ENCODE results near the gene SAMD1. TPM values are rescaled to one million over a fixed set of nuclear protein-coding genes. Genes with fewer than 3 reads are reported as not detected.
"Not testable (repeated sequence)": the region's sequence is repeated elsewhere in the genome, so short reads cannot be mapped to it uniquely, and the experiment has no call there.

Gene SAMD1
- total RNA-seq, 1 donor from 2014 or later = 19.1 TPM

DNA sequence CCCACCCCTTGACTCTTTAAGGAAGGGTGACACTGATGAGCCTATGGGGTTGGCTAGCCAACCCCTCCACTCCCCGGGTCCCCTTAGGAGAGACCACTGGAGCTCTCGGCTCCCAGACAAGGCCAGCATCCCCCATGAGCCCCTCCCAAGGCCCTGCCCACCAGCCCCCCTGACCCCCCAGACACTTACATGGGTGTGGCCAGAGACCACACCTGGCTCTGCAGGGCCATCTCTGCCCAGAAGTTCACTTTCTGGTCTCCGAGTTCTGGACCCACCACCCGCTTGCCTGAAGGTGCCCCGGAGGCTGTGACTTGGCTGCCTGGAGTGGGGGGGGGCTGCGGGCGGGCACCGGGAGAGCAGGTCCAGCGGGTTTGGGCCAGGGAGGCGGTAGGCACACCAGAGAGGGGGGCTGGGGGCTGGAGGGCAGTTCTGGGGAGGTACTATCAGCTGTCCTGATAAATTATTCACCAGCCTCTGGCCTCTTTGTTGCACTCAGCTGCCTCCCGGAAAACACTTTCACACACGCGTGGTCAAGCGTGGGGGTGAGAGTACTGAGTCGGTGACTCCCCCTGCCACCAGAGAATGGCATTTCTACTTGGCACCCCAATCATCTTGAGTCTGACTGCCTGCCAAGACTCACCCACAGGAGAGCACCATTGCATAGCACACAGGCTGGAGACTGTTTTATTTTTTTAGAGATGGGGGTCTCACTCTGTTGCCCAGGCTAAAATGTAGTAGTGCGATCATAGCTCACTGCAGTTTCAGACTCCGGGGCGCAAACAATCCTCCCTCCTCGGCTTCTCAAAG, 28.6 kb downstream of the SAMD1 start, which contains the start of gene PALM3:
Gene PALM3 (minus strand): TSS at position 326 of the 807 bp plus-strand sequence. CDS start 96 bp downstream, at position 230.
- ATAC-seq (peak; percentile 86), DNase-seq (ENCODE audit: low spot score) (peak; percentile 90)

- peak; percentile 86 for DNase-seq (ENCODE audit: low spot score)
- ATAC-seq = peak; percentile 77
These were observed 29.3 kb downstream of the SAMD1 start for GRCh38 chr19:14061081-14061749.

DNA sequence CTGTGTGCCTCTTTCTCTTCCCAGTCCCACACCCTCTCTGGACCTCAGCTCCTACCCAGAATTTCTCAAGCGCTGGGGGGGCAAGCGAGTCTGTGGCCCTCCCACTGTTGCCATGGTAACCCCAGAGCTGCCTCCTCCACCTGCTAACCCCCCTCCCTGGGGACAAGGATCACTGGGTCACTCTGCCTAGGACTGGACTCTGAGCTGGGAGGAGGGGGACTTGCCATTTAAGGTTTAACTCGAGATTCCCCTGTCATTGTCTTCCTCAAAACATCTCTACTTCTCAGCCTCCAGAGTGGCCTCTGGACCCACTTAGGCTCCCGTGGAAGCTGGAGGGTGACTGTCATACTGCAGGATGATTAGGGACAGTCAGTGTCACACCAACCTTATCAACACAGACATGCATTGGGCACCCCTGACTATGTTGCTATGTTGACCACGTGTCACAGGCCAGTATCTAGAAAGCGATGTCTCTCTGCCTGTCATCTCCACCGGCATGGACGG, 30.8 kb downstream of the SAMD1 start:
- peak; percentile 66 for ATAC-seq
- DNase-seq (ENCODE audit: low spot score) = peak; percentile 90

GRCh38 chr19:14059093-14059480, 31.5 kb downstream of the SAMD1 start:
- ATAC-seq (no peak), DNase-seq (ENCODE audit: low spot score) (no peak)

DNA sequence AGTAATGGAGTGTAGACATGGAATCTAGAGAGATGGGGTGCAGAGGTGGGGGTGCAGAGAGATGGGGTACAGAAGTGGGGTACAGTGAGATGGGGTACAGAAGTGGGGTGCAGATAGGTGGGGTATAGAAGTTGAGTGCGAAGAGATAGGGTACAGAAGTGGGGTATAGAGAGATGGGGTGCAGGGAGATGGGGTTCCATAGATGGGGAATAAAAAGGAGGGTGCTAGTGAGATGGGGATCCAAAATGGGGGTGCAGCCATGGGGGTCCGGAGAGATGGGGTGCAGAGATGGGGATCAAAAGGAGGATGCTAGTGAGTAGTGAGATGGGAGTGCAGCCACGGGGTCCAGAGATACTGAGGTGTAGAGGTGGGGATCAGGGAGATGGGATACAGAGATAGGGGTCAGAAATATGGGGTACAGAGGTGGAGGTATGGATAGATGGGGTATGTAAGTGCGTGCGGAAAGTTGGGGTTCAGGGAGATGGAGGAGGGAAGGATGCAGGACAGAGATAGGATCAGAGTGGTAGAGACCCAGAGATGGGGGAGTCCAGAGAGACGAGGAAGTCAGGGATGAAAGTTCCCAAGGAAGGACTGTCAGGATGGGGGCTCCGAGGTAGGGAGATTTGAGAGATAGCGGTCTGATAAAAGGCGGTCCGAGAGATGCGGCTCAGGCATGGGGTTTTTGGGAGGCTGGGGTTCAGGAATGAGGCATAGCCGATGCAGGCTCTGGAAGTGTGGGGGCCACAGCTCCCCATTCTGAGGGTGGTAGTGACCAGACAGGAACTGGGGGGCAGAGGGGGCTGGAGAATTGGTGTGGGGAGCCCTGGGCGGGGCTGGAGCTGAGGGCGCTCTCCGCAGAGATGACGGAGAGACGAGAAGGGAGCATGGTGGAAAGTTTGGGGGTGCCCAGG, 32.1 kb downstream of the SAMD1 start:
- ATAC-seq (no peak), DNase-seq (ENCODE audit: low spot score) (no peak)

GRCh38 chr19:14056741-14057356, 33.7 kb downstream of the SAMD1 start:
- DNase-seq (ENCODE audit: low spot score) (no peak), ATAC-seq (no peak)

- DNase-seq (ENCODE audit: low spot score) (no peak), ATAC-seq (no peak)
These were observed 34.4 kb downstream of the SAMD1 start for GRCh38 chr19:14056069-14056666.

DNA sequence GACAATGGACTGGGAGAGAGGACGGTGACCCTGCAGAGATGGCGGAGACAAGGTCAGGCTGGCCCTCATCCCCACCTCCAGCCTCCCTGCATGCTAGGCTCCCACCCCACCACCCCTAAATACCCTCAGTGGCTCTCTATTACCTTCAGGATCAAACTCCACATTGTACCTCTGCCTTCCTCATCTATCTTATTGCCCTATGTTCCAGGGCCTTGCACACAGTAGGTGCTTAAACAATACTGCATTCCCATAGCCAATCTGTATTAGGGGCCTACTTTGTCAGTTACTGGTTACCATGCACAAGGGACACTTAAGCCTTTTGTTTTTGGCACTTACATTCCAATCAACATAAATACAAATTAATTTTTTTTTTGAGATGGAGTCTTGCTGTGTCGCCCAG, 35.2 kb downstream of the SAMD1 start:
- no peak for ATAC-seq
- DNase-seq (ENCODE audit: low spot score) = no peak

DNA sequence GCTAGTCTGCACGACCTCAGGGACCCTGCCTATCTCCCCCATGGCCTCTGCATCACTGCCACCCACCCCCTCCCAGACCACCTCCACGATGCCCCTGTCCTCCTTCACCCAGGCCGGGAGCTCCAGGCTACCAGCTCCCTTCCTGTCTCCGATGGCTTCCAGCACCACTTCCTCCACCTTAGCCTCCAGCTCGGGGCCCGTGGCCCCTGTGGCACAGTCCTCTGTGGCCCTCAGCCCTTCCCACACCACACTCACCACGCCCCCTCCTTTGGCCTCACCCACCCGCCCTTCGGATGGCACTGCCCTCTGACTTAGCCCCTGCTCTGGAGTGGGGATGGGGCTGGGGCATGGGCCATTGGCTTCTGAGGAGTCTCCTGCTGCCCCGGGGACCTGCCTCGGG, 35.8 kb downstream of the SAMD1 start:
- ATAC-seq (no peak), DNase-seq (ENCODE audit: low spot score) (no peak)

DNA sequence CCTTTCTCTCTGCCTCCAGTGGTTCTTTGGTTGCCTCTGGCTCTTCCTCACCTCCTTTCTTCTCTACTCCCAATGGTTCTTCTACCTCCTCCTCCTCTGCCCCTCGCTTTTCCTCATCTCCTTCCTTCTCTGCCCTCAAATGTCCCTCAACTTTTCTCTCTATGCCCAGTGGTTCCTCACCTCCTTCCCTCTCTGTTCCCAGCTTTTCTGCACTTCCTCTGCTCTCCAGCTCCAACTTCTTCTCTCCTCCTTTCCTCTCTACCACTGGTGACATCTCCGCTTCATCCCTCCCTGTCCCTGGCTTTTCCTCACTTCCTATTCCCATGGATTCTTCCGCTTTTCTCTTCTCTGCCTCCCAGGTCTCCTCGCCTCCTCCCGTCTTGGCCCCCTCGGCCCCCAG, 36.5 kb downstream of the SAMD1 start:
- DNase-seq (ENCODE audit: low spot score) (no peak), ATAC-seq (no peak)

DNA sequence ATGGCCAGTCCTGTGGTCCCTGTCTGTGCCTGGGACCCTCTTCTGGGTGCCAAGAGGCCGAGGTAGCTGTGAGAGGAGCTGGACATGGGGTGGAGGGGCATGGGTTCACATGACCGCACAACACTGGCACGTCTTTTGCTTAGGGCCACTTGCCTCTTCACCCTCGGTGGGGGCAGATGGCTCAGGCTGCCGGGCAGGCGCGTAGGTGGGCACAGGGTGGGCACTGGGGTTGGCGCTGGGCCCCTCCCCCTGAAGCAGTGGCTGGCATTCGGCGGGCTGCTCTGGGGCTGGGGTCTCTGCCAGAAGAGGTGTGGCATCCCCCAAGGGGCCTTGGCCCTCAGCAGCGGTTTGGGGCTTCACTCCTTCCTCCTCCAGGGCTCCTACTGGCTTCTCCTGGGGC, 37.1 kb downstream of the SAMD1 start:
- DNase-seq (ENCODE audit: low spot score) (no peak), ATAC-seq (no peak)

DNA sequence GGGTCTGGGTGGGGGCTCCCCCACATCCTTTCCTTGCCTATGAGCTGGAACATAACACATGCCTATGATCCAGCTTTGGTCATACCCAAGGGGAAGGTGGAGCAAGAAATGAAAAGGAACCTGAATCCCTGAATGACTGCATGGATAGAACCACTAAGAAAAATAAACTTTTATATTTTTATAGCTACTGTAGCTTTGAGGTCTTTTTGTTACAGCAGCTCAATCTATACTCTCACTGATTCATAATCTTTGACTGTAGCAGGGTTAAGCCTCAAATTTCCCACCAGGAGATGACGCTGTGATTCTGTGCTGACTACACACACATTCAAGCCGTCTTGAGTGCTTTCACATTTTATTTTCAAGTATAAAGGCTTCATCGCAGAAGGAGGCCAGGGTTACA, 37.5 kb downstream of the SAMD1 start:
- no peak for DNase-seq (ENCODE audit: low spot score)
- no peak for ATAC-seq

GRCh38 chr19:14052470-14052869, 38.1 kb downstream of the SAMD1 start:
- no peak for DNase-seq (ENCODE audit: low spot score)
- ATAC-seq = no peak

GRCh38 chr19:14051980-14052379, 38.6 kb downstream of the SAMD1 start:
- DNase-seq (ENCODE audit: low spot score) = no peak
- ATAC-seq = no peak

DNA sequence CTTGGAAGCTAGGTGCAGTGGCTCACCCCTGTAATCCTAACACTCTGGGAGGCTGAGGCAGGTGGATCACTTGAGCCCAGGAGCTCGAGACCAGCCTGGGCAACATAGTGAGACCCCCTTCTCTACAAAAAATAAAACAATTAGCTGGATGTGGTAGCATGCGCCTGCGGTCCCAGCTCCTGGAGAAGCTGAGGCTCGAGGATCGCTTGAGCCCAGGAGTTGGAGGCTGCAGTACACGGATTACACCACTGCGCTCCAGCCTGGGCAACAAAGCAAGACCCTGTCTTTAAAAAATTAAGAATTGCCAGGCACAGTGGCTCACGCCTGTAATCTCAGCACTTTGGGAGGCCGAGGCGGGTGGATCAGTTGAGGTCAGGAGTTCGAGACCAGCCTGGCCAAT, 39.6 kb downstream of the SAMD1 start:
- ATAC-seq = not testable (repeated sequence)

GRCh38 chr19:14050512-14050911, 40.0 kb downstream of the SAMD1 start:
- DNase-seq (ENCODE audit: low spot score) = no peak
- ATAC-seq = no peak

More for the DNA sequence above, 39.6 kb downstream of the SAMD1 start:
- not testable (repeated sequence) for DNase-seq (ENCODE audit: low spot score)

- ATAC-seq (peak; percentile 89), DNase-seq (ENCODE audit: low spot score) (no peak)
These were observed 42.0 kb downstream of the SAMD1 start for GRCh38 chr19:14048443-14049153.

- DNase-seq (ENCODE audit: low spot score); ATAC-seq: not testable (repeated sequence)
These were observed 42.7 kb downstream of the SAMD1 start for GRCh38 chr19:14047866-14048265.

Measured in left lobe of liver (tissue), 2 donors.